SU-DHL-6 (cell line): ENCODE measurements around the gene BNC2.

Experiments
- H2AFZ ChIP-seq: fragments of 200-600 bp; sonication (generic); 2 replicates; pipeline ENCODE4 v1.6.1; 2014; ENCODE audit warnings: low read depth, mild to moderate bottlenecking, moderate library complexity, mixed read lengths, antibody characterized with exemption, low read length; ENCODE audit not compliant: severe bottlenecking
- H3F3A ChIP-seq: fragments of 200-600 bp; shearing (Covaris generic); 2 replicates; pipeline ENCODE4 v1.6.0; 2016; ENCODE audit warnings: antibody characterized with exemption, mild to moderate bottlenecking; ENCODE audit not compliant: insufficient read depth
- H3K27ac ChIP-seq: fragments of 200-600 bp; sonication (generic); 2 replicates; pipeline ENCODE4 v1.5.1; 2016; ENCODE audit warnings: low read depth, mild to moderate bottlenecking, low read length, moderate library complexity, mixed read lengths
- H3K27me3 ChIP-seq: fragments of 200-600 bp; sonication (generic), shearing (Covaris generic); 2 replicates; pipeline ENCODE4 v1.6.0; 2014; ENCODE audit warnings: mild to moderate bottlenecking, low read length
- H3K36me3 ChIP-seq: fragments of 200-600 bp; sonication (generic); 2 replicates; pipeline ENCODE4 v1.6.1; 2014; ENCODE audit warnings: mild to moderate bottlenecking, low read length, mixed read lengths
- H3K4me2 ChIP-seq: fragments of 300-600, 200-600 bp; shearing (Covaris generic), sonication (generic); 2 replicates; pipeline ENCODE4 v1.6.0; 2014; ENCODE audit warnings: low read length, low read depth, mild to moderate bottlenecking; ENCODE audit not compliant: poor library complexity, severe bottlenecking
- H3K4me3 ChIP-seq: fragments of 200-600 bp; sonication (generic); 2 replicates; pipeline ENCODE4 v1.5.1; 2014; ENCODE audit warnings: antibody characterized with exemption, low read length, mild to moderate bottlenecking, mixed read lengths; ENCODE audit not compliant: insufficient read depth, poor library complexity, severe bottlenecking
- H3K79me2 ChIP-seq: fragments of 200-600 bp; sonication (generic); 2 replicates; pipeline ENCODE4 v1.6.1; 2014; ENCODE audit warnings: mild to moderate bottlenecking, low read length, moderate library complexity; ENCODE audit not compliant: insufficient read depth
- H3K9ac ChIP-seq: fragments of 200-600 bp; sonication (generic); 2 replicates; pipeline ENCODE4 v1.7.0; 2014; ENCODE audit warnings: mild to moderate bottlenecking, low read length
- H3K9me2 ChIP-seq: fragments of 200-600 bp; sonication (generic); replicated peaks from 2 replicates; pipeline ENCODE4 v1.6.1; 2014; ENCODE audit warnings: low read length; ENCODE audit not compliant: insufficient read depth
- H3K9me3 ChIP-seq: fragments of 200-600 bp; sonication (generic); 2 replicates; pipeline ENCODE4 v1.6.1; 2014; ENCODE audit warnings: low read length, mixed read lengths; ENCODE audit not compliant: insufficient read depth
- H4K20me1 ChIP-seq: fragments of 200-600 bp; sonication (generic); 2 replicates; pipeline ENCODE4 v1.6.1; 2014; ENCODE audit warnings: low read depth, mild to moderate bottlenecking, antibody characterized with exemption, low read length, moderate library complexity, mixed read lengths
- CTCF ChIP-seq: fragments of 200-600 bp; sonication (generic); IDR thresholded peaks from one replicate; pipeline ENCODE4 v1.5.1; 2017; ENCODE audit warnings: antibody characterized with exemption, mild to moderate bottlenecking, low read length, moderate library complexity; ENCODE audit not compliant: insufficient read depth, poor library complexity, severe bottlenecking
- EZH2phosphoT487 ChIP-seq: fragments of 200-600 bp; sonication (generic), shearing (Covaris generic); conservative IDR thresholded peaks from 2 replicates; pipeline ENCODE4 v1.6.1; 2018; ENCODE audit warnings: mild to moderate bottlenecking, antibody characterized with exemption, low read length, moderate library complexity, mixed read lengths

Gene BNC2

DNA sequence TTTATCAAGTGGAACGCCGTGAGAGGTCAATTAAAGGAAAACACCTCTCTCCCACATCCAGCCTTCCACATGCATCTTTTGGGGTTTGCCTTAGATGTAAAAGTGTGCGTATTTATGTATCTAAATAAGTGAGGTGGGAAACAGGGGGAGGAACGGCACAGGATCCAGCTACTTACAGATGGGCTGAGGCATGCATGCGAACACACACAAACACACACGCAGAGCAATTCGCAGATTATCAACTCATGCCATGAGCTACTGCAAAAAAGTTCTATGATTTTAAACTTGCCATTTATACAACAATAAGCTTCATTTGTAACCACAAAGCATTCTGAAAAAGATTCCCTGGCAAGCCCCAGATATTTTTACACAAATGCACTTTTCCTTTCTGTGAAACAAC, 242.1 kb downstream of the BNC2 start:
- Histone ChIP-seq H3K9me2 (no peaks in the 10 kb centered on the region), H3K36me3 (no peaks in the 10 kb centered on the region), H3K9ac (no peak overlapping the region), H2AFZ (no peak overlapping the region), H3K27me3 (no peaks in the 10 kb centered on the region), H4K20me1 (no peaks in the 10 kb centered on the region), H3K9me3 (no peaks in the 10 kb centered on the region), H3F3A (no peaks in the 10 kb centered on the region), H3K79me2 (no peaks in the 10 kb centered on the region), H3K27ac (no peak overlapping the region), H3K4me3 (no peak overlapping the region), H3K4me2 (no peak overlapping the region)
- no peak for TF ChIP-seq CTCF

DNA sequence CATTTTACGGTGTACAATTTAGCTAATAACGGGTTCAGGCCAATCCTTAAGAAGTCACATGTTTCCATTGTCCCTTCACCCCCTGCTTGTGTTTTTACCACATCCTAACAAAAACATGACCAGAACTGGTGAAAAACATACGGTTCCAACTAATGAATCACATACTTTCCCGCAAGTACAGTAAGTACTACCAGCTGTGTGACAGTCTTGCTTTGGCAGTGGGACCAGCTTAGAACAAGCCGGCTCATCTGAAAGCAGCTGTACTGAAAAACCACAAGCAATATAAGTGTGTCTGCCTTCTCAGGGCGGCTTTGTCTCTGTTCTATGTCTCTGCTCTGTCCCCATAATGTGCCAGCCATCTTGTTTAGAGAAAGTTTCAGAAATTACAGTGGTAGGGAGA, 242.5 kb downstream of the BNC2 start:
- Histone ChIP-seq H2AFZ (no peak overlapping the region), H3K27ac (no peak overlapping the region), H3K9ac (no peak overlapping the region), H3K4me2 (no peak overlapping the region), H3K36me3 (no peaks in the 10 kb centered on the region), H3K79me2 (no peaks in the 10 kb centered on the region), H4K20me1 (no peaks in the 10 kb centered on the region), H3K4me3 (no peak overlapping the region), H3K9me3 (no peaks in the 10 kb centered on the region), H3K27me3 (no peaks in the 10 kb centered on the region), H3F3A (no peaks in the 10 kb centered on the region), H3K9me2 (no peaks in the 10 kb centered on the region)
- no peak for TF ChIP-seq EZH2phosphoT487
- TF ChIP-seq CTCF = no peak

DNA sequence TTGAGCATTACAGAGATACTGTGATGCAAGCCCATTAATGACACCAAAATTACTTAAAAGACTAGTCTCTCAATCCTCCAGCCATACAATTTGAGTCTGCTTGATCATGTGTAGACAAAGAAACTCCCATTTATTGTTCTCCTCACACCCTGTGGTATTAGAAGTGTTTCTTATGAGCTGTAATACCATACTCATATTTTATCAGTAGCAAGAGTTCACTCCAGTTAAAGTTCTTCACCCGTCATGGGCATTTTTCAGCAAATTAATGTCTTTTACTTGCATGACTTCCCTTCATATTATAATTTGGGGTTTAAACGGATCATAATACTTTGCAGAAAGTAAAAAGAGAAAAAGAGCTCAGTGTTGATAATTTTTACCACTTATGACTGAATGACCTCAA, 242.9 kb downstream of the BNC2 start:
- Histone ChIP-seq H4K20me1 (no peaks in the 10 kb centered on the region), H3K9me3 (no peaks in the 10 kb centered on the region), H3K36me3 (no peaks in the 10 kb centered on the region), H3K27ac (no peak overlapping the region), H2AFZ (no peak overlapping the region), H3K9me2 (no peaks in the 10 kb centered on the region), H3K27me3 (no peaks in the 10 kb centered on the region), H3K4me3 (no peak overlapping the region), H3F3A (no peaks in the 10 kb centered on the region), H3K4me2 (no peak overlapping the region), H3K9ac (no peak overlapping the region), H3K79me2 (no peaks in the 10 kb centered on the region)
- TF ChIP-seq CTCF = no peak
